Measurements from ENCODE around the gene ETFBKMT. TPM values are rescaled to one million over a fixed set of nuclear protein-coding genes. Genes with fewer than 3 reads are reported as not detected.

ETFBKMT gene
- total RNA-seq, 1 donor from 2014 or later = 3.6 TPM

DNA sequence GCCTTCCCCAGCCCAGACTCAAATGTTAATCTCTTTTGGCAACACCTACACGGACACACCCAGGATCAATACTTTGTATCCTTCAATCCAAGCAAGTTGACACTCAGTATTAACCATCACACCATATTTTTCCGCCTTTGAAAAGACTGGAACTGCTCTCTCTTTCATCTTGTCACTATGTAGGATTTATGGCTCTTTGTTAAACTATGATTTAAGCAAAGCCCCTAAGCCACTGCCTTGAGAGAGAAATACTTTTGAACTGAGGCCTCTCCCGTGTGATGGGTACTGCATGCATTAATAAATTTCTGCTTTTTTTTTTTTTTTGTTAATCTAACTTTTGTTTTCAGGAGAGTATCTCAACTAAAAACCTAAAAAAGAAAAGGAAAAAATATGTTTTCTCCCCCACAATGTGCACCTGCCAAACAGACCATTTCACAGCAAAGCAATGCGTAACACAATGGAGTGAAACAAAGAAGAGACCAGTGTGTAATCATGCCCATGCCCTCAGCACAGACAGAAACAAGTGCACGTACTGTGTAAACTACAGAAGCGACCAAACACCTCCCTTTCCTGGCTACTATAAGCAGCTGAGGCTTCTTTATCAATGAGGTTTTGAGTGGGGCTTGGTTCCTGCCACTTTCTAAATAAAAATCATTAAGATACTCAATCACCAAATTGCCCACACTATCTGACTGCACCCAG lies 28.3 kb upstream of the ETFBKMT start:
- Mint-ChIP-seq H3K36me3 (ENCODE audit: low read depth, unreplicated experiment) (no peaks in the 10 kb centered on the region), H3K4me1 (ENCODE audit: unreplicated experiment) (peaks cover 6% of the 10 kb centered on the region), H3K27me3 (ENCODE audit: unreplicated experiment) (no peaks in the 10 kb centered on the region), H3K27ac (ENCODE audit: unreplicated experiment) (no peak overlapping the region), H3K9me3 (ENCODE audit: unreplicated experiment) (no peaks in the 10 kb centered on the region), H3K4me3 (ENCODE audit: unreplicated experiment) (no peak overlapping the region)
- no peak for DNase-seq (ENCODE audit: low spot score)
- TF ChIP-seq, protein P1, sequence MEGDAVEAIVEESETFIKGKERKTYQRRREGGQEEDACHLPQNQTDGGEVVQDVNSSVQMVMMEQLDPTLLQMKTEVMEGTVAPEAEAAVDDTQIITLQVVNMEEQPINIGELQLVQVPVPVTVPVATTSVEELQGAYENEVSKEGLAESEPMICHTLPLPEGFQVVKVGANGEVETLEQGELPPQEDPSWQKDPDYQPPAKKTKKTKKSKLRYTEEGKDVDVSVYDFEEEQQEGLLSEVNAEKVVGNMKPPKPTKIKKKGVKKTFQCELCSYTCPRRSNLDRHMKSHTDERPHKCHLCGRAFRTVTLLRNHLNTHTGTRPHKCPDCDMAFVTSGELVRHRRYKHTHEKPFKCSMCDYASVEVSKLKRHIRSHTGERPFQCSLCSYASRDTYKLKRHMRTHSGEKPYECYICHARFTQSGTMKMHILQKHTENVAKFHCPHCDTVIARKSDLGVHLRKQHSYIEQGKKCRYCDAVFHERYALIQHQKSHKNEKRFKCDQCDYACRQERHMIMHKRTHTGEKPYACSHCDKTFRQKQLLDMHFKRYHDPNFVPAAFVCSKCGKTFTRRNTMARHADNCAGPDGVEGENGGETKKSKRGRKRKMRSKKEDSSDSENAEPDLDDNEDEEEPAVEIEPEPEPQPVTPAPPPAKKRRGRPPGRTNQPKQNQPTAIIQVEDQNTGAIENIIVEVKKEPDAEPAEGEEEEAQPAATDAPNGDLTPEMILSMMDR (IDR thresholded peaks at IDR 0.05; ENCODE audit: unreplicated experiment) = no peak

DNA sequence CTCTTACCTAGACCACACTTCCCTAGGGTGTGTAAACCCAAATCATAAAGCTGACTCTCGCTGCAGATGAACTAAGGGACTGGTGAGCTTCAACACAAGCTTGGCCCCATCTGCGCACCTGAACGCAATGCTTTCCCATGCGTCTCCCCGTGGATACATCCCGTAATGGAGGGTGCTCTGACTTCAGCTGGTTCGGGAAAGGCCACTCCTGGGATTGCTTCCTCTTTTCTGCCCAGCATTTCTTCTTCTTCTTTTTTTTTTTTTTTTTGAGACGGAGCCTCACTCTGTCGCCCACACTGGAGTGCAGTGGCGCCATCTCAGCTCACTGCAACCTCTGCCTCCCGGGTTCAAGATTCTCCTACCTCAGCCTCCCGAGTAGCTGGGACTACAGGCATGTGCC lies 27.7 kb upstream of the ETFBKMT start:
- Mint-ChIP-seq H3K9me3 (ENCODE audit: unreplicated experiment) (no peaks in the 10 kb centered on the region), H3K36me3 (ENCODE audit: low read depth, unreplicated experiment) (no peaks in the 10 kb centered on the region), H3K4me1 (ENCODE audit: unreplicated experiment) (peaks cover 3% of the 10 kb centered on the region), H3K27ac (ENCODE audit: unreplicated experiment) (no peak overlapping the region), H3K4me3 (ENCODE audit: unreplicated experiment) (no peak overlapping the region), H3K27me3 (ENCODE audit: unreplicated experiment) (no peaks in the 10 kb centered on the region)
- no peak for DNase-seq (ENCODE audit: low spot score)
- TF ChIP-seq, protein P1 (IDR thresholded peaks at IDR 0.05; ENCODE audit: unreplicated experiment) = no peak

DNA sequence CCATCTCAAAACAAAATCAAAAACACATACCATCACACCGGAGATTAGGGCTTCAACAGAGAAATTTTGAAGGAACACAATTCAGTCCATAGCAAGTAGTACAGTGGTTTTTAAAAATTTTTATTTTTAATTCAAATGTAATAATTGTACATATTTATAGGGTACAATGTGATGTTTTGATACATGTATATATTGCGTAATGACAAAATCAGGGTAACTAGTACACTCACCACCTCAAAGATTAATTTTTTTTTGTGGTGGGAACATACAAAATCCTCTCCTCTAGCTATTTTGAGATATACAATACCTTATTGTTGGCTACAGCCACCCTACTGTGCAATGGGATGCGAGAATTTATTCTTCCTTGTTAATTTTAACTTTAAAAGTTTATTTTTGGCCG lies 26.0 kb upstream of the ETFBKMT start:
- TF ChIP-seq, protein P1 (IDR thresholded peaks at IDR 0.05; ENCODE audit: unreplicated experiment) = no peak
- DNase-seq (ENCODE audit: low spot score) = no peak
- no peaks in the 10 kb centered on the region for H3K27me3 Mint-ChIP-seq (ENCODE audit: unreplicated experiment)
- H3K4me1 Mint-ChIP-seq (ENCODE audit: unreplicated experiment) = peaks cover 3% of the 10 kb centered on the region
- no peaks in the 10 kb centered on the region for H3K36me3 Mint-ChIP-seq (ENCODE audit: low read depth, unreplicated experiment)
- no peak overlapping the region for H3K27ac Mint-ChIP-seq (ENCODE audit: unreplicated experiment)
- no peaks in the 10 kb centered on the region for H3K9me3 Mint-ChIP-seq (ENCODE audit: unreplicated experiment)
- H3K4me3 Mint-ChIP-seq (ENCODE audit: unreplicated experiment) = no peak overlapping the region

- no peak overlapping the region for H3K27ac Mint-ChIP-seq (ENCODE audit: unreplicated experiment)
- H3K36me3 Mint-ChIP-seq (ENCODE audit: low read depth, unreplicated experiment) = no peaks in the 10 kb centered on the region
- H3K27me3 Mint-ChIP-seq (ENCODE audit: unreplicated experiment) = no peaks in the 10 kb centered on the region
- H3K4me3 Mint-ChIP-seq (ENCODE audit: unreplicated experiment) = no peak overlapping the region
- TF ChIP-seq, protein P1 (IDR thresholded peaks at IDR 0.05; ENCODE audit: unreplicated experiment) = no peak
- H3K9me3 Mint-ChIP-seq (ENCODE audit: unreplicated experiment) = no peaks in the 10 kb centered on the region
- peaks cover 3% of the 10 kb centered on the region for H3K4me1 Mint-ChIP-seq (ENCODE audit: unreplicated experiment)
- no peak for DNase-seq (ENCODE audit: low spot score)
Observed at GRCh38 chr12:31634620-31635019, 24.9 kb upstream of the ETFBKMT start.

- H3K4me1 Mint-ChIP-seq (ENCODE audit: unreplicated experiment) = peaks cover 6% of the 10 kb centered on the region
- no peak overlapping the region for H3K27ac Mint-ChIP-seq (ENCODE audit: unreplicated experiment)
- H3K27me3 Mint-ChIP-seq (ENCODE audit: unreplicated experiment) = peaks cover 5% of the 10 kb centered on the region
- H3K36me3 Mint-ChIP-seq (ENCODE audit: low read depth, unreplicated experiment) = no peaks in the 10 kb centered on the region
- TF ChIP-seq, protein P1 (IDR thresholded peaks at IDR 0.05; ENCODE audit: unreplicated experiment) = no peak
- no peak overlapping the region for H3K4me3 Mint-ChIP-seq (ENCODE audit: unreplicated experiment)
- DNase-seq (ENCODE audit: low spot score) = no peak
- no peaks in the 10 kb centered on the region for H3K9me3 Mint-ChIP-seq (ENCODE audit: unreplicated experiment)
Observed at GRCh38 chr12:31641509-31642090, 17.9 kb upstream of the ETFBKMT start.
